Ecto neural progenitor cell (in vitro differentiated cells): Measurements from ENCODE around the gene GSPT1.
A peak's percentile ranks its signal among the peaks of the same experiment; 100 is the strongest.
"Not testable (repeated sequence)": the region's sequence is repeated elsewhere in the genome, so short reads cannot be mapped to it uniquely, and the experiment has no call there.

Experiments used
- DNase-seq: peaks from one replicate; pipeline ENCODE4 v3.0.0-alpha.2; 2018; ENCODE audit warnings: low spot score

The GSPT1 gene

GRCh38 chr16:11857161-11857560 is 58.6 kb downstream of the GSPT1 start:
- no peak for DNase-seq

- DNase-seq: peak; percentile 54
These were observed 63.5 kb downstream of the GSPT1 start for GRCh38 chr16:11852092-11852809.

- DNase-seq: peak; percentile 96
These were observed 64.3 kb downstream of the GSPT1 start, which contains the start of gene RSL1D1 for GRCh38 chr16:11851294-11852091. Gene RSL1D1 (minus strand): TSS chr16:11851542. CDS start chr16:11851512, 30 bp downstream.

GRCh38 chr16:11848842-11849241 is 66.9 kb downstream of the GSPT1 start:
- DNase-seq: no peak

GRCh38 chr16:11844499-11844898 is 71.3 kb downstream of the GSPT1 start:
- DNase-seq: no peak

- DNase-seq: no peak
These were observed 71.9 kb downstream of the GSPT1 start for GRCh38 chr16:11843861-11844260.

- DNase-seq: no peak
These were observed 72.5 kb downstream of the GSPT1 start for GRCh38 chr16:11843206-11843605.

GRCh38 chr16:11841026-11841425 is 74.7 kb downstream of the GSPT1 start:
- DNase-seq: no peak

- DNase-seq: no peak
These were observed 79.0 kb downstream of the GSPT1 start for GRCh38 chr16:11836650-11837244.

GRCh38 chr16:11835891-11836649 is 79.7 kb downstream of the GSPT1 start:
- no peak for DNase-seq

- no peak for DNase-seq
These were observed 80.4 kb downstream of the GSPT1 start for GRCh38 chr16:11835309-11835708.

GRCh38 chr16:11833951-11834695 is 81.6 kb downstream of the GSPT1 start:
- no peak for DNase-seq

- no peak for DNase-seq
These were observed 87.1 kb downstream of the GSPT1 start for GRCh38 chr16:11828696-11829095.

GRCh38 chr16:11825520-11826165 is 90.1 kb downstream of the GSPT1 start:
- not testable (repeated sequence) for DNase-seq

- DNase-seq: no peak
These were observed 91.4 kb downstream of the GSPT1 start for GRCh38 chr16:11824362-11824761.

- DNase-seq: not testable (repeated sequence)
These were observed 92.1 kb downstream of the GSPT1 start for GRCh38 chr16:11823645-11824044.

- DNase-seq: no peak
These were observed 96.0 kb downstream of the GSPT1 start for GRCh38 chr16:11819798-11820197.

- not testable (repeated sequence) for DNase-seq
These were observed 96.8 kb downstream of the GSPT1 start for GRCh38 chr16:11818970-11819369.
